Esophagus squamous epithelium (tissue), 5 donors: ENCODE results near the gene RAB3D. TPM values are rescaled to one million over a fixed set of nuclear protein-coding genes. Genes with fewer than 3 reads are reported as not detected.

Experiments used
- DNase-seq: peaks from one replicate; lab custom pipeline; 2025; lab: John Stamatoyannopoulos, UW
- H3K27ac ChIP-seq, 4 donors: fragments of 200-600 bp; sonication (generic); one replicate each; pipeline ENCODE4 v1.5.1; 2016 to 2019; ENCODE audit warnings: mild to moderate bottlenecking in 1 of 4
- H3K27me3 ChIP-seq, 4 donors: fragments of 200-600 bp; sonication (generic); 1 replicate in 3 of 4; 2 replicates in 1 of 4; pipeline versions ENCODE4 v1.5.1 to v1.6.0; 2017 to 2021; ENCODE audit warnings: antibody characterized with exemption in 1 of 4
- H3K36me3 ChIP-seq, 3 donors: fragments of 200-600 bp; sonication (generic); one replicate each; pipeline ENCODE4 v1.5.1; 2016 to 2019
- H3K4me1 ChIP-seq, 3 donors: fragments of 200-600 bp; sonication (generic); one replicate each; pipeline ENCODE4 v1.5.1; 2017 to 2019
- H3K4me3 ChIP-seq, 4 donors: fragments of 200-600 bp; sonication (generic); 1 replicate in 3 of 4; 2 replicates in 1 of 4; pipeline ENCODE4 v1.5.1; 2016 to 2019; ENCODE audit warnings: mild to moderate bottlenecking in 2 of 4, moderate library complexity in 1 of 4
- H3K9me3 ChIP-seq, 3 donors: fragments of 200-600 bp; sonication (generic); one replicate each; pipeline ENCODE4 v1.5.1; 2016 to 2019
- CTCF ChIP-seq, 6 experiments: fragments of 450-650 bp in 4 of 6; fragments of 200-600 bp in 2 of 6; sonication (generic) in 2 of 6; IDR thresholded peaks; one replicate each; pipeline ENCODE4 v1.5.1; 2016 to 2019; ENCODE audit warnings: antibody characterized with exemption in 6 of 6, mild to moderate bottlenecking in 4 of 6, moderate library complexity in 4 of 6
- POLR2A ChIP-seq, 4 donors: fragments of 450-650 bp; IDR thresholded peaks; one replicate each; pipeline ENCODE4 v1.6.1; 2017; ENCODE audit warnings: antibody characterized with exemption in 4 of 4, mild to moderate bottlenecking in 4 of 4, moderate library complexity in 3 of 4
- WGBS, 2 donors: methylation state at CpG; one replicate each; pipeline ENCODE4 v1.1.5; 2018; 5-methylcytosine and 5-hydroxymethylcytosine counted together
- intact Hi-C: fragments of 100-400 bp; cut with DNase I; formaldehyde crosslinking; loops from one replicate; pipeline ENCODE4 v1.15.0; 2022
- total RNA-seq, 4 donors: library from RNA; depleted of rRNA; stranded (reverse); fragments of >200 nt; gene quantifications; one replicate each; pipeline ENCODE4 v1.1.0, GENCODE V29; 2016
- donor health status: DM: yes; HTN: yes; CAD: no.

Gene RAB3D
- total RNA-seq, 4 donors from 2014 or later: 55.9 to 90.4 (median 73.8) TPM

- no peaks in the 10 kb centered on the region for H3K36me3 ChIP-seq
- no peaks in the 10 kb centered on the region for H3K4me1 ChIP-seq
- intact Hi-C loops: no loop called here
- no peaks in the 10 kb centered on the region for H3K9me3 ChIP-seq
- no peak for TF ChIP-seq CTCF (IDR thresholded peaks at IDR 0.05)
- TF ChIP-seq POLR2A (IDR thresholded peaks at IDR 0.05): no peak
- 51 to 62% methylated on average over 4 to 5 of the region's 5 CpGs for WGBS, 2 donors
- H3K27ac ChIP-seq: no peak overlapping the region
- H3K4me3 ChIP-seq: no peak overlapping the region
- peaks cover 0 to 16% (median 0%) of the 10 kb centered on the region in 4 donors for H3K27me3 ChIP-seq
- no peak for DNase-seq
These were observed 34.5 kb downstream of the RAB3D start for GRCh38 chr19:11304936-11305335.

GRCh38 chr19:11300811-11301120 is 38.7 kb downstream of the RAB3D start:
- Histone ChIP-seq H3K27me3 (peaks cover 0 to 6% (median 0%) of the 10 kb centered on the region in 4 donors), H3K27ac (no peak overlapping the region), H3K4me1 (peaks cover 0 to 13% (median 0%) of the 10 kb centered on the region in 3 donors), H3K36me3 (no peaks in the 10 kb centered on the region), H3K9me3 (no peaks in the 10 kb centered on the region), H3K4me3 (no peak overlapping the region)
- TF ChIP-seq CTCF (IDR thresholded peaks at IDR 0.05): no peak
- TF ChIP-seq POLR2A (IDR thresholded peaks at IDR 0.05): no peak
- WGBS, 2 donors: 81% methylated on average over 11 of the region's 11 CpGs
- intact Hi-C loops: no loop called here
- DNase-seq: no peak

GRCh38 chr19:11299946-11300810 is 39.3 kb downstream of the RAB3D start:
- Histone ChIP-seq H3K9me3 (no peaks in the 10 kb centered on the region), H3K36me3 (no peaks in the 10 kb centered on the region), H3K27ac (no peak overlapping the region), H3K4me1 (peaks cover 0 to 15% (median 0%) of the 10 kb centered on the region in 3 donors), H3K4me3 (no peak overlapping the region), H3K27me3 (peaks cover 0 to 6% (median 0%) of the 10 kb centered on the region in 4 donors)
- no peak for TF ChIP-seq POLR2A (IDR thresholded peaks at IDR 0.05)
- no peak for TF ChIP-seq CTCF (IDR thresholded peaks at IDR 0.05)
- DNase-seq: no peak
- WGBS, 2 donors: 66 to 74% methylated on average over 6 to 8 of the region's 8 CpGs
- intact Hi-C loops: loop anchor here (5.0 to 10.0 kb wide), 2 partner anchors 82 to 145 kb away; partner anchors contain the start of gene EPOR

- TF ChIP-seq CTCF (IDR thresholded peaks at IDR 0.05): no peak
- no peak for TF ChIP-seq POLR2A (IDR thresholded peaks at IDR 0.05)
- H3K4me1 ChIP-seq: peaks cover 0 to 28% (median 4%) of the 10 kb centered on the region in 3 donors
- intact Hi-C loops: loop anchor here (5.0 to 10.0 kb wide), 2 partner anchors 86 to 149 kb away; partner anchors contain the start of gene EPOR
- peak overlapping the region in 2 of 4 donors; percentile 39 to 43 for H3K27ac ChIP-seq
- no peak for DNase-seq
- 36 to 39% methylated on average over 7 of the region's 7 CpGs for WGBS, 2 donors
- H3K4me3 ChIP-seq: no peak overlapping the region
- H3K36me3 ChIP-seq: no peaks in the 10 kb centered on the region
- H3K27me3 ChIP-seq: no peaks in the 10 kb centered on the region
- no peaks in the 10 kb centered on the region for H3K9me3 ChIP-seq
These were observed 43.2 kb downstream of the RAB3D start for GRCh38 chr19:11296264-11296663.

GRCh38 chr19:11295665-11296245 is 43.7 kb downstream of the RAB3D start, which contains the start of gene TSPAN16:
TSPAN16 (plus strand) TSS chr19:11296160; CDS start chr19:11296298, 138 bp downstream.
- Histone ChIP-seq H3K4me3 (no peak within 1 kb of the TSS), H3K36me3 (no peaks in the 10 kb centered on the region), H3K27me3 (no peaks in the 10 kb centered on the region), H3K4me1 (peaks cover 0 to 28% (median 4%) of the 10 kb centered on the region in 3 donors), H3K27ac (peak within 1 kb of the TSS in 2 of 4 donors; percentile 39 to 43), H3K9me3 (no peaks in the 10 kb centered on the region)
- intact Hi-C loops: loop anchor here (5.0 to 10.0 kb wide), 2 partner anchors 87 to 149 kb away; partner anchors contain the start of gene EPOR
- DNase-seq: no peak
- 51 to 54% methylated on average over 5 to 7 of the region's 8 CpGs for WGBS, 2 donors
- no peak for TF ChIP-seq POLR2A (IDR thresholded peaks at IDR 0.05)
- TF ChIP-seq CTCF (IDR thresholded peaks at IDR 0.05): no peak
